GM19099 (cell line): Measurements from ENCODE around the gene MAS1.

Experiments used
- POLR2A ChIP-seq: IDR thresholded peaks from 3 replicates; pipeline ENCODE4 v1.6.1; 2011; ENCODE audit warnings: low read depth; ENCODE audit not compliant: insufficient read length; ENCODE audit errors: extremely low read depth

MAS1 gene

DNA sequence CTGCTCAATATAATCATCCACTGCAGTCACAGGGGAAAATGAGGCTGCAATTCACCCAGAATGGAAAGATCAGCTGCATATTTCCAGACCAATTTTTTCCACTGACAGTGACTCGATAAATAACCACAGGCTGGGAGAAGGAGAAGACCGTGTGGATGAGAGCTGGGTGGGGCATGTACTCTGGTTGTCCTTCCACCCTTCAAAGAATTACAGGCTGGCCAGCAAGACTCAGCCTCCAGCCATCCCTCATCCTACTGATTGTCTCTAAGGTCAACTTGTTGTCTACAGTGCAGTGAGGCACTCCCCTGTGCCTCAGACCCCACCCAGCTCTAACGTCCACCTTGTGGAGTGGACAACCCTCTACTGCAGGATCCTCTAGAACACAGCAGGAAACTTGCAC lies 14.5 kb upstream of the MAS1 start:
- no peak for TF ChIP-seq POLR2A

DNA sequence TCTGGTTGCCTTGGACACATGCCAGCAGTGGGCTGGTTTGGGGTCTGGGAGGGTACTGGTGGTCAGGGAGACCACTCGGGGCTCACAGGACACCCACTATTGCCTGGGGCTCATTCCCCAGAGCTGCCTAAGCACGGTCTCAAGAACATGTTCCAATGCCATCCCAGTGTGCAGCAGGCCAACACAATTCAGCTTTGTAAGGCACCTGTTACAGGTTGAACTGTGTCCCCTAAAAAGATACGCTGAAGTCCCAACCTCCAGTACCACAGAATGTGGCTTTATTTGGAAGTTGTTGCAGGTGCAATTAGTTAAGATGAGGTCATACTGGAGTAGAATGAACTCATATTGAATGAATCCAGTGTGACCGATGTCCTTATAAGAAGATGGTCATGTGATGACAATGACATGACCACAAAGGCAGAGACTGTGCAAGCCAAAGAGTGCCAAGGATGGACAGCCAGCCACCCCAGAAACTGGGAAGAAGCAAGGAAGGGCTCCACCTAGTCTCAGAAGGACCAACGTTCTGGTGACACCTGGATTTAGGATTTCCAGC lies 13.5 kb upstream of the MAS1 start:
- no peak for TF ChIP-seq POLR2A

DNA sequence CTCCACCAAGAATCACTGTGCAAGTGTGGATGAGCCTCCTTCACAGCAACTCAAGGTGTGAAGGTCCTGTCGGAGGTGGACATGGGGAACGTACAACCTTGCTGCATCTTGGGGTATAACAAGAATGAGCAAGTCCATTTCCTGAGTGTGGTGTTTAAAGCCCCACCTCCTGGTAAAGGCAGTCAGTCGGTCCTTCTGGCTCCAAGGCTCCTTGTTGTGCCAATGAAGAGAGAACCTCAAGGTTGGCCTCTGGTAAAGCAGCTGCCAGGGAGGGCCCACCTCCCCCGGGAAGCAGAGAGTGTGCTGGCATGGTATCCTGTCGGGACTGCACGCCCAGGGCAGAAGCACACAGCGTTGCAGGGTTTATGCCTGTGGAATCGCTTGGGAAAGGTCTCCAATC lies 12.4 kb upstream of the MAS1 start:
- TF ChIP-seq POLR2A = no peak

- no peak for TF ChIP-seq POLR2A
Measured at GRCh38 chr6:159879856-159880255, 10.9 kb upstream of the MAS1 start.

DNA sequence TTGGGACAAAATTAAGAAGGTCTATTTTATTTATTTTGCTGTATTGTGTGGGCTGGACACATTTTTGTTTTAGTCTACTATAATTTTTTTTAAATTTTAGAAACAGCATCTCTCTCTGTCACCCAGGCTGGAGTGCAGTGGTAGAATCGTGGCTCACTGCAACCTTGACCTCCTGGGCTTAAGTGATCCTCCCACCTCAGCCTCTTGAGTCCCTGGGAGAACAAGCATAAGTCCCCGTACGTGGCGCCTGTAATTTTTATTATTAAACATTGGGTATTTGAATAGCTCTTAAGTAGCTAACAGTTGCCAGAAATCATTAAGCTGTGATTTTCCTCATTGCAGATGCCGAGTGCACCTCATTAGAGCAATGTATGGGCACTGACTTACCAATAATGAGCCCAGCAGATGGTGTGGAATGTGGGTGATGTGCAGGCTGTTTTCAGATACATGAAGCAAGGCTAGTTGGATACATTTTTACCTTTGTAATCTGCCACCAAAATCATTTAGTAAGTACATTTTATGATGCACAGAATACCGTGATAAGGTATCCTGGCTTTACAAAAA lies 10.3 kb upstream of the MAS1 start:
- no peak for TF ChIP-seq POLR2A

GRCh38 chr6:159884720-159885119 lies 6.1 kb upstream of the MAS1 start:
- TF ChIP-seq POLR2A = no peak

GRCh38 chr6:159886270-159886669 lies 4.5 kb upstream of the MAS1 start:
- no peak for TF ChIP-seq POLR2A

DNA sequence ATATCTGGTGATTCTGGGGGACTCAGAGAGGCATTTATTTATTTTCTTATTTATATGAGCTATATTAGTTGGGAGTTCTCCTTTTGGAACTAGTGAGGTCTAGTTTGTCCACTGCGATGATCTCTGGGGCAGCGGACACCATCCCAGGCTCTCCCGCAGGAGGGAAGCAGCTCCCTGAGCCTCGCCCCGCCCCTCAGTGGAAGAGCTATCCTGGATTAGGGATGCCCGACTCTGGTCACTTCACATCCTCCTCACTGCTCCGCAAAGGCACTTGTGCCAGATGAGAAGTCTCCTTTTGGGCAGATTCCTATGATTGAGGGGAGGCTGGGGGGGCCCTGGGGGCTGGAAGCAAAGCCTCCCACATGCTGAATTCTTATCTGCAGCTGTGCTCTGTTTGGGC lies 3.6 kb upstream of the MAS1 start:
- TF ChIP-seq POLR2A = no peak

DNA sequence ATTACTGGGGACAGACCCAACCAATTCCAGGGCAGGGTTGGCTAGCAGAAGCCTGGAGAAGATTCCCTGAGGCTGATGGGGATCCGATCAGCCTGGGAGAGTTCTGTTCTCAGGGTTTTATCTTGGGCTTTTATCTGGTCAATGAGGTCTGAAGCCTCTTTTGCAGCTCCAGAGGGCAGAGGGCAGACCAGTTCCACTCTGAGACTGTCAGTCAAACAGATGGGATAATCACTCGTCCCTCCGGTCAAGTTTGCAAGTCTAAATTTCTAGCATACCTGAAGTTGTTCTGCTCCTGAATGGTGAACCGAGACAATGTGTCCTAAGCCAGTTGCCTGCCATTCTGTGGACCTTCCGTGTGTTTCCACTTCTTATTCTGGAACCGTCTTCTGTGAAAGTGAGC lies 3.0 kb upstream of the MAS1 start:
- TF ChIP-seq POLR2A = no peak

DNA sequence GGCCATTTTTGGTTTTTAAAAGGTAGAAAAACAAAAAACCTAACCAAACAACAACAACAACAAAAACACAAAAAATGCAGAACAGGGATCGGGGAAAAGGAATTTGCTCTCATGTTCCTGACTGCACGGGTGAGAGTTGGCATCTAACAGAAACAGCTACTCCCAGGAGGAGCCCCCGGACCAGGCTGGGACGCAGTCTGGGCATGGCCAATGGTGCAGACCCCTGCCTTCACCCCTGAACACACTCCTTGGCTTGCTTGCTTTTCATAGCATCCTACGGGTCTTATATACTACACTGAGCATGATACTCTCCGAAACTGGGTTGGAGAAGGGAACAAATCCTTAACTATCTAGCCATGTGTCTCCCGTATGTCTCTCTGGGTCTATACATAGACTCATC lies 587 bp upstream of the MAS1 start:
- TF ChIP-seq POLR2A = no peak

GRCh38 chr6:159892053-159892452 lies 1.3 kb downstream of the MAS1 start:
- TF ChIP-seq POLR2A = no peak

DNA sequence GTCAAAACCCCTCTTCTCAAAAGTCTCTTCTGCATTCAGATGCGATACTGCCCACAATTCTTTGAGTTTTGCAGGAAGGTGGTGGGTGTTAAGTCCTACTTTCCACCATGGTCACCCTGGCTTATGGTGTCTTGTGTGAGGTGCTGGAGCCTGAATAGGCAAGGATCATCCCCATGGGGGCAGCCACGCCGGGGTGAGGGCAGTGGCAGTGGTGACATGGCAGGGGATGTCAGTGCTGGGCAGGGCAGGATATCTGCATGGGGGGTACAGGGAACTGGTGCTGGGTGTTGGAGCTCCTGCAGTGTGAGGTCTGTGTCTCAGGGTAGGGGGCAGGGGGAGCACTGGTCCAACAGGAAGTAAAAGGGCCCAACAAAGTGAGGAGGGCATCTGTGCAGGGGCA lies 2.3 kb downstream of the MAS1 start:
- no peak for TF ChIP-seq POLR2A

DNA sequence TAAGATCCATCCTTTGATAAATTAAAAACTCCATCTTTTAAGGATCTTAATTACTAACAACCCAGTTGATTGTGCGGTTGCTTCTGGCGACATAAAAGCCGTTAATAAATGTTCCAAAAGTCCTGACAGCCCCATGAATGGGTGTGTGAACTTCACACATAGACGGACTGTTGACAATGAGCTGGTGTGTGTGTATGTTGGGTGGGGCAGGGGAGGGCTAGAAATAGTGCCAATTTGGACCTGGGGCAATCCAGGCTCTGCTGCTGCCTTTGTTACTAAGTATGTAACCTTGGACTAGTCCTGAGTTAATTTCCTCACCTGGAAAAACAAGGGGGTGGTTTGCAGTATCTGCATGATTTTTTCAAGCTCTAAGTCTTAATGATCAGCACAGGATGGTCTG lies 4.2 kb downstream of the MAS1 start:
- no peak for TF ChIP-seq POLR2A

GRCh38 chr6:159897603-159898002 lies 6.8 kb downstream of the MAS1 start:
- TF ChIP-seq POLR2A = no peak

DNA sequence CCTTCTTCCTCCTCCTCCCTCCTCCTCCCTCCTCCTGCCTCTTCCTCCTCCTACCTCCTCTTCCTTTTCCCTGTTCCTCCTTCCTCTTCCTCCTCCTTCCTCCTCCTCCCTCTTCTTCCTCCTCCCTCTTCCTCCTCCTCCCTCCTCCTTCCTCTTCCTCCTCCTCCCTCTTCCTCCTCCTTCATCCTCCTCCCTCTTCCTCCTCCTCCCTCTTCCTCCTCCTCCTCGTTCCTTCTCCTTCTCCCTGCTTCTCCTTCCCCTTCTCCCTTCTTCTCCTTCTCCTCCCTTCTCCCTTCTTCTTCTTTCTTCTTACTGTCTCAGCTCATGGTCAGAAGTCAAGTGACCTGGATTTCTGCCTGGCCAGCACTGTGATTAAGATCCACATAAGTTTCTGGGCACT lies 7.7 kb downstream of the MAS1 start:
- no peak for TF ChIP-seq POLR2A

DNA sequence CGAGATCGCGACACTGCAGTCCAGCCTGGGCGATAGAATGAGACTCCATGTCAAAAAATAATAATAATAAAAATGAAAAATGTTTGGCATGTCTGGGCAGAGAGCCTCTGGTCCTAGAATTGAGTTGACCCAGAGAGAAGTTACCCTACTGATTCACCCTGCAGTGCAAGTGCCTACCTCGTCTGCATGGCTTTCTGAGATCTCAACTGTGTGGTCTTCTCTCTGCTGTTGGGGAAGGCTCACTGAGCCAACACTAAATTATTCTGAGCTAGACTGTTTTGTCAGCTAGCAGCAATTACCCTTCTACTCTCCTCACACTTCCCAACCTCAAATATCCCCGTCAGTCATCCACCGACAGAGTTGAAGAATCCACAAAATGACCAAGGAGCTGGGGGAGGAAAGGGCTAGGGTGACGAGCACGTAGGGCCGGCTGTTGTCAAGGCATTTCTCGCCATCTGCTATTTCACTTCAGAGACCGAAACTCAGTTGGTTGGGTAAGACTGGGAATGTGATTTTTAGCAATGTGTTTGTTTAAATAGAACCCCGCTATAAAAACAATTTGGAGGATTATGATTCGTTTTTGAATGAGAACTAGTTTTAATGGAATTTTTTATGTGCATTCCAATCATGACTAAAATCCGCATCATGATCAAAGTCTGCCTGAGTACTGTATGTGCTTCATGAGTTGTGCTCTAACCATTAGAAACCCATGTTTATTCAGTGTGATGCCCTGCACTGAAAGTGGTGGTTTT lies 9.4 kb downstream of the MAS1 start:
- TF ChIP-seq POLR2A = no peak
